Endometrium (tissue), 2 donors: Measurements from ENCODE around the gene CFAP20.
"Not testable (repeated sequence)": the region's sequence is repeated elsewhere in the genome, so short reads cannot be mapped to it uniquely, and the experiment has no call there.

Experiments
- FAIRE-seq: peaks from 2 replicates; lab custom pipeline; 2012; peaks lifted over from hg19 to GRCh38; lab: Jason Lieb, UNC
- donor health status: control.
- donor health status: control.

Gene CFAP20

DNA sequence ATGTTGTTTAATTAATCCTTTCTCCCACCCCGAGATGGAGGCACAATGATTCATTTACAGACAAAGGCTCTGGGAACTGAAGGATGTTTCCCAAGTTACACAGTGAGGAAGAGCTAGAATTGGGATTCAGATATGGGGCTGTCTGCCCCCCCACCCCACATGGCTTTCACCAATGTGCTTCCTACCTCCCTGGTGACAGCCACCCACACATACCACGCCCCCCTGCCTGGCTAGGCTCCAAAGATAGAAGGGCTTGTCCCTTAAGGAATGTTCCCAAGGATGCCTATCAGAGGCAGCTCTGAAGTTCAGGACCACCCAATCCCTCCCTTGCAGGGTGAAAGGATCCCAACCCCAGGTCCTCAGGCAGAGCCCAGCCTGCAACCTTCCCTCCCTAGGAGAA lies 32.9 kb downstream of the CFAP20 start:
- FAIRE-seq, result no peak

DNA sequence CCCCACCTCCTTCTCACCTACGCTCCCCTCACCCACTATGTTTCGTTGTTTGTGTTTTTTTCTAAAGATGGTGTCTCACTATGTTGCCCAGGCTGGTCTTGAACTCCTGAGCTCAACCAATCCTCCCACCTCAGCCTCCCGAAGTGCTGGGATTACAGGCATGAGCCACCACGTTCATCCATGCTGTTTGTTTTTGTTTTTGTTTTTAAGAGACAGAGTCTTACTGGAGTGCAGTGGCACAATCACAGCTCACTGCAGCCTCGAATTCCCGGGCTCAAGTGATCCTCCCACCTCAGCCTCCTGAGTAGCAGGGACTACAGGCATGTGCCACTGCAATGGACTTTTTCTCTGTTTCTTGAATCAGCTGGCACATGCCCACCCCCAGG lies 33.6 kb downstream of the CFAP20 start:
- not testable (repeated sequence) for FAIRE-seq

DNA sequence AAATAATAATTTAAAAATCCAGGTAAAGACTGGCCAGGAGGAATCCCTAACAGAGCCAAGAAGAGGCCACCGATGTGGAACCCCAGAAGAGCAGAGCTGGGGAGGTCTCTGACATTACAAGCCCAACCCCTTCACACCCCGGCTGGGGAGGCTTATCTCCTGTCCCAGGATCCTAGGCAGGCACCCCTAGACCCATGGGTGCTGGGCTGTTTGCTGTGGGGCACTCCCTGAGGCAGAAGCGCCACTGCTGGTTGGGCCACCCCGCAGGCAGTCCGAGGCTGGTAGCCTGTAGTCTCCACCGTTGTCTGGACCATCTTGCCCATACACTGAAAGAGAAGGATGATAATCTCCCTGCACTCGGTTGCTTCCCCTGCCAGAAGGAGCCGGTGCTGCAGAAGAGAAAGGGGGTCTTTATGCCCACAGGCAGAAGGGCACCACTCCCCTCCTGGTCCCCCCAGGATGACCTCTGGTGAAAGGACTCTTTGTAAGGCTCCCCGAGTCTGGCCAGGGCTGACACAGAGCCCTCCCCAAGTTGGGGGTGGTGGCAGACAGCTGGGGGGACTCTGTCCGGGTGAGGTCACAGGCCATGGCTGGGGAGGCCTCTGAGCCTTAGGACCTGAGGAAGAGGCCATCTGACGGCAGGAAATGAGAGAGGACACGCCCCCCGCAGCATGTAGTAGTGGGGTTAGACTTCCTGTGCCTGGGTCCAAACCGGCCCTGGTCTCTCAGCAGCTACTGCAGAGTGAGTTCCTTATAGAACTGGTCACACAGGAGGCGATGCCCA lies 34.2 kb downstream of the CFAP20 start:
- no peak for FAIRE-seq

DNA sequence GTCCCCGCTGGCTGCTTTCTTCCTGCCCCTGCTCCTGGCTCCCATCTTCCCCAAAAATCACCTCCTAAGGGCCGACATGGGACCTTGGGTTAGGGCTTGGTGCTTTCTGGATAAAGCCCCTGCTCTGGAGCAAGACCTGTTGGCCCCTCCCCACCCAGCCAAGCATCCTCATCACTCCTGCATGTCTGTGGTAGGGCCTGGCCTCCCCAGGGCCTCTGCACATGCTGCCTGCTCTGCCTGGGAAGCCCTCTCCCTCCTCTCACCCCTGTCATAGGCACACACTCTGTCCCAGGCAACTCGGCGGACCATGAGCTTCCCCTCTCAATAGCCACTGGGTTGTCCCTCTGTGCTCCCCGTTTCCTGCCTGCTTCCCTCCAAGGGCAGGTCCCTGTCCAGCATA lies 35.2 kb downstream of the CFAP20 start:
- no peak for FAIRE-seq

DNA sequence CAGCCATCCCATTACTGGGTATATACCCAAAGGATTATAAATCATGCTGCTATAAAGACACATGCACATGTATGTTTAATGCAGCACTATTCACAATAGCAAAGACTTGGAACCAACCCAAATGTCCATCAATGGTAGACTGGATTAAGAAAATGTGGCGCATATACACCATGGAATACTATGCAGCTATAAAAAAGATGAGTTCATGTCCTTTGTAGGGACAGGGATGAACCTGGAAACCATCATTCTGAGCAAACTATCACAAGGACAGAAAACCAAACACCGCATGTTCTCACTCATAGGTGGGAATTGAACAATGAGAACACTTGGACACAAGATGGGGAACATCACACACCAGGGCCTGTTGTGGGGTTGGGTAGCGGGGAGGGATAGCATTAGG lies 38.8 kb downstream of the CFAP20 start:
- not testable (repeated sequence) for FAIRE-seq

DNA sequence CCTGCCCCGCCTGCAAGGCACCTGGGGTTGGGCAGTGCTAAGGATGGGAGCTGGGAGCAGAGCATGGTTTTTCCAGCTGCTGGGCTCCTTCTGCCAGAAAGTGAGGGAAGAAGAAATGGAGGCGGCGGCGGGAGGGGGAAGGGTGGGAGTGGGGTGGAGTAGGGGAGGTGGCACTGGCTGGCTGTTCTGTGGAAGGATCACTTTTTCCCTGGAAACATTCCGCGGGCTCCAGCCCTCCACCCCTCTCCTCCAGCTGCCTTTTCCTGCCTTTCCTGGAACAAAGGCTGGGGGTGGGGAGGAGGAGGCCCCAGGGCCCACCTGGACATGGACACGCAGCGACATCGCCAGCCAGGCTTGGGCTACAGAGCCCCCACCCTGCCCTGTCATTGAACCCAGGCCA lies 41.1 kb downstream of the CFAP20 start:
- no peak for FAIRE-seq

DNA sequence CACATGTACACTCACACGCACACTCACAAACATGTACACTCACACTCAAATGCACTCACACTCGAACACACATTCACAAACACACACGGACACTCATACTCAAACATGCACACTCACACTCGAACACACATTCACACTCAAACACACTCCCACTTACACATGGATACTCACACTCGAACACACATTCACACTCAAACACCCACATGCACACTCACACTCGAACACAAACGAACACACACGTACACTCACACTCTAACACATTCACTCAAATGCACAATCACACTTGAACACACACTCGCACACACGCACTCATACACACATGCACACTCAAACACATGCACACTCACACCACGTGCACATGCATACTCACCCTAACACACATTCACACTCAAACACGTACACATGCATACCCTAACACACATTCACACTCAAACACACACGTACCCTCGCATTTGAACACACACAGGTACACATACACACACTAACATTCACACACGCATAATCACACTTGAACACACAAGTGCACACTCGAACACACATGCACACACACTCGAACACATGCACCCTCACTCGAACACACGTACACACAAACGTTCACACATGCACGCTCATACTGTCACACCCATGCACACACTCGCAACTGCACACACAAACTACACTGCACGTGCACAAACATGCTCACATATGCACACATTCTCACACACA lies 41.8 kb downstream of the CFAP20 start:
- FAIRE-seq, result no peak

DNA sequence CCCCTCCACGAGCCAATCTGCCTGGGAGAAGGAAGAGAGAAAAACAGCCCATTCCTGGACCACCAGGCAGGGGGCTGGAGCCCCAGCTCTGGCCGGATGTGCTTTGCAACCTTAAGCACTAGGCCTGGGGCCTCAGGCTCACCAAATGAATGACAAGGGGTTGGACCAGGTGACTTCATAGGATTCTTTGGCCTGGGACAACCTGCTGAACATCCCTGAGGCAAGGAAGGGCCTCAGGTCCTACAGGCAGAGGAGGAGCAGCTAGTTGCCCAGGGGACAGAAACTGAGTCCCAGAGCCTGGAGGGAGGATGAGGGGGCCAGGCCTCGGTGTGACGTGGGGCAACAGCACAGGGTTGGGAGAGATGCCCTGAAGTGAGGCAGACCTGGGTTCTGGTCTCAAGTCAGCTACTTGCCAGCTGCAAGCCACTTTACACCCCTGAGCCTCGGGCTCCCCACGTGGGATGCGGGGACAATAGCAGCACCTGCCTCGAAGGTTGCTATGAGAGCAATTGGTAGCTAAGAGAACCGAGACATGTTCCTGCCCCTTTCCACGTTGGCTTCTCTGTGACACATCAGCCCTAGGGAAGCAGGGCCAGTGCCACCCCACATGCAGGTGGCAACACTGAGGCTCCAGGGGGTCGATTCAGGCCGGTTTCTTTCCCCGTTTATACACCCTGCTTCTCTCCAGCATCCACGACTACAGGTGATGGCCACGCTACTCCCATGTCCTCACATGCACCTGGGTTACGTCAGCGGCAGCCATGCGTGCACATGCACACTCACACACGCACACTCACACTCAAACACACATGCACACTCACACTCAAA lies 42.6 kb downstream of the CFAP20 start:
- no peak for FAIRE-seq

DNA sequence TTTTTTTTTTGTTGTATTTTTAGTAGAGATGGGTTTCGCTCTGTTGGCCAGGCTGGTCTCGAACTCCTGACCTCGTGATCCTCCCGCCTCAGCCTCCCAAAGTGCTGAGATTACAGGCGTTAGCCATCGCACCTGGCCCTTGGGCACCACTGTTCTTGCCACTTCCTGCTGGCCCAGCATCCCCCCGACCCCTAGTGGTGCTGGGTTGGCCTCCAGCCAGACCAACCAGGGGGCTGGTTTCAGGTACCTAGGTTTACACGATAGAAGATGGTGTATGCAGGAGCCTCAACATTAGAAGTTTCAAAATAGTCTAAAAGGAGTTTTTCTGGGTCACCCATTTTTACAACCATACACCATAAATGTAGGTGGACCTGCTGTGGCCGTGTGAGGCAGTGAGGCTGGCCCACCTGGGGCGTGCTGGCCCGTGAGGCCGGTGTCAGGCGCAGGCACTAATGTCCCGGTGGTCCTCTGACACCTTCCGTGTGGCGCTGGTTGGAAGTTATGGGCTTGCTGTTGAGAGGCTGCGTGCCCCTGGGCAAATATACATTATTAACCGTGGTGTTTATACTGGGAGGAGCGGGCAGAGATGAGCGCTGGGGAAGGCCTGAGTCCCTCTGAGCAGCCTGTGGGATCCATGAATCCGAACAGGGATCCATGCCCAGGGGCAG lies 43.5 kb downstream of the CFAP20 start:
- no peak for FAIRE-seq

DNA sequence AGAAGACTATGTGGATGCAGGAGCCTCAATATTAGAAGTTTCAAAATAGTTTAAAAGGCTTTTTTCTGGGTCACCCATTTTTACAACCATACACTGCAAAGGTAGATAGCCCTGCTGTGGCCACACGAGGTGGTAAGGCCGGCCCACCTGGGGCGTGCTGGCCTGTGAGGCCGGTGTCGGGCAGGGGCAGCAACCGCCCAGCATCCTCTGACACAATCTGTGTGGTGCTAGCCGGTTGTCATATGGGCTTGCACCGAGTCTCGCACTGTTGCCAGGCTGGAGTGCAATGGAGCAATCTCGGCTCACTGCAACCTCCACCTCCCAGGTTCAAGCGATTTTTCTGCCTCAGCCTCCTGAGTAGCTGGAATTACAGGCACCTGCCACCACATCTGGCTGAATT lies 44.0 kb downstream of the CFAP20 start:
- FAIRE-seq, result no peak

DNA sequence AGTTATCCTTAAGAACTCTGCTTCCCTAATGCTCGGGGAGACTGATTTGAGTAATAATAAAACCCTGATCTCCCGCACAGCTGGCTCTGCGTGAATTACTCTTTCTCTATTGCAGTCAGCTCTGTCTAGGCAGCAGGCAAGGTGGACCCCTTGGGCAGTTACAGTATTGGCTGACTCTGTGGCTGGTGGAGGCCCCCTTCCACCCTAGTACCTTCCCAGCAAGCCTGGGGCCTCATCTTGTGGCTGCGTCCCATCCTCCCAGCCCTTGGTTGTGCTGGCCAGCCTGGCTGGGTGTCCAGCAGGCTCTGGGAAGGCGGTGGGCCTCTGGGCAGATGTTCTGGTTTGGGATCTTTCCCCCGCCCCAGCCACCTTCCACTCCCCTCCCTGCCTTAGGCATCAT lies 44.5 kb downstream of the CFAP20 start:
- no peak for FAIRE-seq

DNA sequence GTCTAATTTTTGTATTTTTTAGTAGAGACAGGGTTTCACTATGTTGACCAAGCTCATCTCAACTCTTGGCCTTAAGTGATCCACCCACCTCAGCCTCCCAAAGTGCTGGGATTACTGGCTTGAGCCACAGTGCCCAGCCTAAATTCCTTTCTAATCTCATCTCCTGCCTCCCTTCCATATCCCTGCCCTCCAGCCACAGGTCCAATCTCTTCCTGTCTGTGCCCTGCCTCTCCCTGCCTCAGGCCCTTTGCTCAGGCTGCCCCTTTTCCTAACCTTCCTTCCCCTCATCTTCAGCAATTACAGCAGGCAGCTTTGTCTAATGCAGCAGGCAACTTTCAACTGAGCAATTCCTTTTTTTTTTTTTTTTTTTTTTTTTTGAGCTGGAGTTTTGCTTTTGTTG lies 46.8 kb downstream of the CFAP20 start:
- FAIRE-seq, result no peak

DNA sequence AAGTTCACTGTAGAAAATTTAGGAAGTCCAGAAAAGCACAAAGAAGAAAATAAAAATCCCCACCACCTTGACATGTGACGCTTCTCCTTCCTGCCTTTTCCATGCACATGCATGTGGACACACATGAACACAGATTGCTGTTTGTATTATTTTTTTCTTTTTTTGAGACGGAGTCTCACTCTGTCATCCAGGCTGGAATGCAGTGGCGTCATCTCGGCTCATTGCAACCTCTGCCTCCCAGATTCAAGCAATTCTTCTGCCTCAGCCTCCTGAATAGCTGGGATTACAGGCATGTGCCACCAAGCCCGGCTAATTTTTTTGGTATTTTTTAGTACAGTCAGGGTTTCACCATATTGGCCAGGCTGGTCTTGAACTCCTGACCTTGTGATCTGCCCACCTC lies 48.5 kb downstream of the CFAP20 start:
- not testable (repeated sequence) for FAIRE-seq

DNA sequence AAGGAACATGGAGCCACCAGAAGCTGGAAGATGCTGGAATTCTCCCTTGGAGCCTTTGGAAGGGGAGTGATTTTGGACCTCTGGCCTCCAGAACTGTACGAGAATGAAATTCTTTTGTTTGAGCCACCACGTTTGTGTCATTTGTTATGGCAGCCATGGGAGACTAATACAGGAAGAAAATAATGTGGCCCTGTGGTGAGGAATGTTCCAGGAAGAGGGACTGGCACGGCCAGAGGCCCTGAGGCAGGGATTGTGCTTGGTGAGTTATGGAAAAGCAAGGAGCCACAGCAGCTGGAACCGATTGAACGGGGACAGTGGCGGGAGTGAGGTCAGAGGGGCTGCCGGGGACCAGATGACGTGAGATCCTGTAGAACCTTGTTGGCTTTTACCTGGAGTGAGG lies 51.4 kb downstream of the CFAP20 start:
- no peak for FAIRE-seq

DNA sequence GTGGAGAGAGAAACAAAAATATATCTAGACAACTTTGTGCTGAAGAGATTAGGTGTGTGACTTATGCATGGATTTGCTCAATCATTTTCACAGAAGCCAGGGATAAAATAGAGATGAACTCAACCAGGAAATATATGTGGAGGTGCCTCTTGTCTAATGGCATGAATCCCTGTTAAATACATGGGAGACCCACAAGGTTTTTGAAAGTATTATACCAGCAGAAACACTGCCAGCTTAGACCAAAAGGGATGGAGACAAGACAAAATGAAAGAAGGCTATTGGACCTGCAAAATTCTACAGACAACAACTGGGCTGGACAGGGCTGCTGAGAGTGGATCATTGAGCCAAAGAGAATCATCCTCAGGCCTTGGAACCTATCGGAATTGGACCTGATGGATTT lies 52.7 kb downstream of the CFAP20 start:
- FAIRE-seq, result no peak

DNA sequence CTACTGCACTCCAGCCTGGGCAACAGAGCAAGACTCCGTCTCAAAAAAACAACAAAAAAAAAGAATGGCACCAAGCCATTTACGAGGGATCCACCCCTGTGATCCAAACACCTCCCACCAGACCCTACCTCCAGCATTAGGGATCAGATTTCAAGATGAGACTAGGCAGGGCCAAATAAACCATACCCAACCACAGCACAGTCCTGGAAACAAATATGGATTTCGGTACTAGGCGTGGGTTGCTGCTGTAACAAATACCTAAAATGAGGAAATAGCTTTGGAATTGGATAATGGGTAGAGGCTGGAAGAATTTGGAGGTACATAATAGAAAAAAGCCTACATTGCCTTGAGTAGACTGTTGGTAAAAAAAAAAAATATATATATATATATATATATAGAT lies 54.5 kb downstream of the CFAP20 start:
- FAIRE-seq, result no peak

DNA sequence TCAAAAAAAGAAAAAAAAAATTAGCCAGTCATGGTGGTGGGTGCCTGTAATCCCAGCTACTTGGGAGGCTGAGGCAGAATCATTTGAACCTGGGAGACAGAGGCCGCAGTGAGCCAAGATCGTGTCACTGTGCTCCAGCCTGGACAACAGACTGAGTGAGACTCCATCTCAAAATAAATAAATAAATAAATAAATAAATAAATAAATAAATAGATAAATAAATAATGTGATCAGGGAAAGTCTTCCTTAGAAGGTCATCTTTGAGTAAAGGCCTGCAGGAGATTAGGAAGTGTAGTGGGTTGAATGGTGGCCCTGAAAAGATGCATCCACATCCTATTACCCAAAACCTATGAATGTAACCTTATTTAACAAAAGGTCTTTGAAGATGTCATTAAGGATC lies 56.1 kb downstream of the CFAP20 start:
- not testable (repeated sequence) for FAIRE-seq

DNA sequence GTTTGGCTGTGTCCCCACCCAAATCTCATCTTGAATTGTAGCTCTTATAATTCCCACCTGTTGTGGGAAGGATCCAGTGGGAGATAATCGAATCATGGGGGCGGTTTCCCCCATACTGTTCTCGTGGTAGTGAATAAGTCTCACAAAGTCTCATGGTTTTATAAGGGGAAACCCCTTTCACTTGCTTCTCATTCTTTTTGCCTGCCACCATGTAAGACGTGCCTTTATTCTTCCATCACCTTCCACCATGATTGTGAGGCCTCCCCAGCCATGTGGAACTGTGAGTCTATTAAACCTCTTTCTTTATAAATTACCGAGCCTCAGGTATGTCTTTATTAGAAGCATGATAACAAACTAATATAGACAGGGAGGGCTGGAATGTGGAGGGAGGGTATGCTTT lies 57.0 kb downstream of the CFAP20 start:
- FAIRE-seq, result not testable (repeated sequence)

DNA sequence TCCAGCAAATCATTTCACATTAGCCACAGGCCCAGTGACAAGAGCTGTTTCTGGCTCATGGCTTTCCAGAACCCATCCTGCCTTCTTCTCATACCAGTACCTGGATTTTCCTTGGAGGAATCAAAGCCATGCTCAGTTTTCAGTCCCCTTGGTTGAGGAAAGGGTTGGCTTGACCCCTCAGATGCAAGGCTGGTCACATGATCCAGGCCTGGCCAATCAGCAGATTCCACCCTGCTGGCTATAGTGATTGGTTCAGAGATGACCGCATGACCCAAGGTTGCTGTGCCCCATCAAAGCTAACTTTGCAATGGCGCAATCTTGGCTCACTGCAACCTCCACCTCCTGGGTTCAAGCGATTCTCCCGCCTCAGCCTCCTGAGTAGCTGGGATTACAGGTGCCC lies 58.6 kb downstream of the CFAP20 start:
- FAIRE-seq, result no peak
